Activated naive CD8-positive, alpha-beta T cell treated with anti-CD3 and anti-CD28 coated beads, Interleukin-2, amount 10 ng/mL, durations not matched to agents 7 days and 5 days (primary cell): ENCODE measurements around the gene HEATR9. TPM values are rescaled to one million over a fixed set of nuclear protein-coding genes. Genes with fewer than 3 reads are reported as not detected.

Experiments used
- ATAC-seq: fragments of 150-1000 bp; cut with Tn5 transposase; one replicate; pipeline ENCODE4 v1.10.0; 2021; ENCODE audit warnings: low read depth, moderate library complexity
- POLR2A ChIA-PET: fragments of 350-600 bp; sonication (Branson Sonifier 250); formaldehyde crosslinking; loops from one replicate; lab custom pipeline; 2021; ENCODE audit warnings: antibody characterized with exemption; lab: Charles Lee
- DNase-seq: peaks from one replicate; pipeline ENCODE4 v3.0.0; 2021
- H3K27ac Mint-ChIP-seq: one replicate; pipeline ENCODE4 v1.8.0; 2022; ENCODE audit warnings: mild to moderate bottlenecking, mixed read lengths
- H3K27me3 Mint-ChIP-seq: one replicate; pipeline ENCODE4 v1.8.0; 2022; ENCODE audit warnings: mild to moderate bottlenecking, moderate library complexity, mixed read lengths
- H3K36me3 Mint-ChIP-seq: one replicate; pipeline ENCODE4 v1.8.0; 2021; ENCODE audit warnings: mild to moderate bottlenecking, mixed read lengths
- H3K4me1 Mint-ChIP-seq: one replicate; pipeline ENCODE4 v1.8.0; 2021; ENCODE audit warnings: mixed read lengths
- H3K4me3 Mint-ChIP-seq: one replicate; pipeline ENCODE4 v1.8.0; 2022; ENCODE audit warnings: mild to moderate bottlenecking, moderate library complexity, mixed read lengths
- H3K9me3 Mint-ChIP-seq: one replicate; pipeline ENCODE4 v1.8.0; 2021; ENCODE audit warnings: mixed read lengths
- total RNA-seq, 2 experiments: library from RNA; stranded (reverse); gene quantifications; one replicate each; pipeline ENCODE4 v1.2.3, GENCODE V29; 2021

Gene HEATR9
- total RNA-seq, 2 experiments from 2014 or later, result 6.3 to 6.7 TPM

GRCh38 chr17:35867574-35867973 lies 1.1 kb downstream of the HEATR9 start:
- H3K9me3 Mint-ChIP-seq, result no peaks in the 10 kb centered on the region
- ATAC-seq, result no peak
- H3K27me3 Mint-ChIP-seq, result no peaks in the 10 kb centered on the region
- H3K36me3 Mint-ChIP-seq, result peaks cover 21% of the 10 kb centered on the region
- POLR2A ChIA-PET, result no interaction called here
- no peak overlapping the region for H3K4me3 Mint-ChIP-seq
- no peak overlapping the region for H3K27ac Mint-ChIP-seq
- no peak for DNase-seq
- H3K4me1 Mint-ChIP-seq, result peaks cover 35% of the 10 kb centered on the region

GRCh38 chr17:35866341-35866950 lies 2.2 kb downstream of the HEATR9 start:
- H3K27ac Mint-ChIP-seq, result peak overlapping the region; percentile 64
- no peak for ATAC-seq
- POLR2A ChIA-PET, result interaction anchor here (0.7 to 1.3 kb wide), 4 partner anchors 9 to 34 kb away, joined by 3 to 4 read pairs (median 3); no protein-coding TSS in a partner anchor
- H3K4me3 Mint-ChIP-seq, result no peak overlapping the region
- peaks cover 27% of the 10 kb centered on the region for H3K4me1 Mint-ChIP-seq
- H3K27me3 Mint-ChIP-seq, result no peaks in the 10 kb centered on the region
- peaks cover 19% of the 10 kb centered on the region for H3K36me3 Mint-ChIP-seq
- no peaks in the 10 kb centered on the region for H3K9me3 Mint-ChIP-seq
- DNase-seq, result no peak

GRCh38 chr17:35865412-35866340 lies 3.0 kb downstream of the HEATR9 start:
- POLR2A ChIA-PET, result interaction anchor here (0.9 to 1.3 kb wide), 4 partner anchors 10 to 35 kb away, joined by 3 to 4 read pairs (median 3); no protein-coding TSS in a partner anchor
- H3K27ac Mint-ChIP-seq, result peak overlapping the region; percentile 67
- no peak for DNase-seq

GRCh38 chr17:35864853-35865252 lies 3.8 kb downstream of the HEATR9 start:
- ATAC-seq, result peak; percentile 18
- Mint-ChIP-seq H3K27me3 (no peaks in the 10 kb centered on the region), H3K36me3 (peaks cover 17% of the 10 kb centered on the region), H3K4me3 (no peak overlapping the region), H3K27ac (no peak overlapping the region), H3K9me3 (no peaks in the 10 kb centered on the region), H3K4me1 (peaks cover 19% of the 10 kb centered on the region)
- no peak for DNase-seq
- POLR2A ChIA-PET, result interaction anchor here (0.5 to 1.0 kb wide), 2 partner anchors 29 to 84 kb away, joined by 3 to 4 read pairs; no protein-coding TSS in a partner anchor

More at GRCh38 chr17:35865412-35866340, 3.0 kb downstream of the HEATR9 start:
- H3K27me3 Mint-ChIP-seq, result no peaks in the 10 kb centered on the region
- H3K36me3 Mint-ChIP-seq, result peaks cover 17% of the 10 kb centered on the region
- ATAC-seq, result no peak
- H3K4me3 Mint-ChIP-seq, result peak overlapping the region; percentile 46
- H3K9me3 Mint-ChIP-seq, result no peaks in the 10 kb centered on the region
- H3K4me1 Mint-ChIP-seq, result peaks cover 20% of the 10 kb centered on the region

GRCh38 chr17:35856603-35857002 lies 12.1 kb downstream of the HEATR9 start:
- Mint-ChIP-seq H3K27me3 (no peaks in the 10 kb centered on the region), H3K36me3 (peaks cover 27% of the 10 kb centered on the region), H3K4me3 (no peak overlapping the region), H3K4me1 (peaks cover 10% of the 10 kb centered on the region), H3K27ac (no peak overlapping the region), H3K9me3 (no peaks in the 10 kb centered on the region)
- ATAC-seq (no peak), DNase-seq (no peak)
- POLR2A ChIA-PET, result interaction anchor here (0.6 to 1.2 kb wide), 3 partner anchors 35 to 98 kb away, joined by 3 to 4 read pairs (median 3); no protein-coding TSS in a partner anchor

GRCh38 chr17:35855965-35856364 lies 12.7 kb downstream of the HEATR9 start:
- ATAC-seq (no peak), DNase-seq (no peak)
- POLR2A ChIA-PET, result interaction anchor here (0.6 to 1.2 kb wide), 3 partner anchors 35 to 98 kb away, joined by 3 to 4 read pairs (median 3); no protein-coding TSS in a partner anchor
- Mint-ChIP-seq H3K27ac (peak overlapping the region; percentile 3), H3K9me3 (no peaks in the 10 kb centered on the region), H3K27me3 (no peaks in the 10 kb centered on the region), H3K4me1 (peaks cover 10% of the 10 kb centered on the region), H3K4me3 (no peak overlapping the region), H3K36me3 (peaks cover 32% of the 10 kb centered on the region)

- DNase-seq (no peak), ATAC-seq (peak; percentile 86)
- Mint-ChIP-seq H3K4me3 (peak overlapping the region; percentile 24), H3K36me3 (peaks cover 33% of the 10 kb centered on the region), H3K9me3 (no peaks in the 10 kb centered on the region), H3K4me1 (peaks cover 11% of the 10 kb centered on the region), H3K27me3 (no peaks in the 10 kb centered on the region), H3K27ac (peak overlapping the region; percentile 80)
- POLR2A ChIA-PET, result interaction anchor here (0.6 to 2.4 kb wide), 5 partner anchors 22 to 81 kb away, joined by 3 to 10 read pairs (median 4); partner anchors contain the start of gene RDM1
These were observed 19.0 kb downstream of the HEATR9 start for GRCh38 chr17:35849469-35850348.

GRCh38 chr17:35847633-35848373 lies 20.9 kb downstream of the HEATR9 start:
- H3K9me3 Mint-ChIP-seq, result no peaks in the 10 kb centered on the region
- no peak overlapping the region for H3K4me3 Mint-ChIP-seq
- peaks cover 37% of the 10 kb centered on the region for H3K36me3 Mint-ChIP-seq
- no peak for ATAC-seq
- no peaks in the 10 kb centered on the region for H3K27me3 Mint-ChIP-seq
- peak overlapping the region; percentile 17 for H3K27ac Mint-ChIP-seq
- H3K4me1 Mint-ChIP-seq, result peaks cover 13% of the 10 kb centered on the region
- DNase-seq, result no peak
- POLR2A ChIA-PET, result interaction anchor here (0.6 to 2.4 kb wide), 4 partner anchors 19 to 83 kb away, joined by 3 to 10 read pairs (median 4); partner anchors contain the start of genes CCL5, RDM1 and TAF15

GRCh38 chr17:35847006-35847405 lies 21.7 kb downstream of the HEATR9 start:
- POLR2A ChIA-PET, result interaction anchor here (0.7 kb wide), 1 partner anchor 38 kb away, joined by 3 read pairs; the partner anchor contains the start of gene TAF15
- Mint-ChIP-seq H3K9me3 (no peaks in the 10 kb centered on the region), H3K36me3 (peaks cover 42% of the 10 kb centered on the region), H3K4me1 (peaks cover 14% of the 10 kb centered on the region), H3K4me3 (no peak overlapping the region), H3K27me3 (no peaks in the 10 kb centered on the region), H3K27ac (no peak overlapping the region)
- no peak for DNase-seq
- ATAC-seq, result no peak

- Mint-ChIP-seq H3K9me3 (no peaks in the 10 kb centered on the region), H3K4me3 (no peak overlapping the region), H3K27ac (no peak overlapping the region), H3K27me3 (no peaks in the 10 kb centered on the region), H3K4me1 (peaks cover 16% of the 10 kb centered on the region), H3K36me3 (peaks cover 42% of the 10 kb centered on the region)
- ATAC-seq (no peak), DNase-seq (no peak)
- POLR2A ChIA-PET, result no interaction called here
These were observed 22.5 kb downstream of the HEATR9 start for GRCh38 chr17:35846055-35846809.

GRCh38 chr17:35844547-35844946 lies 24.1 kb downstream of the HEATR9 start:
- H3K9me3 Mint-ChIP-seq, result no peaks in the 10 kb centered on the region
- H3K27ac Mint-ChIP-seq, result no peak overlapping the region
- peaks cover 42% of the 10 kb centered on the region for H3K36me3 Mint-ChIP-seq
- H3K4me1 Mint-ChIP-seq, result peaks cover 10% of the 10 kb centered on the region
- no peak overlapping the region for H3K4me3 Mint-ChIP-seq
- no peak for DNase-seq
- no peak for ATAC-seq
- POLR2A ChIA-PET, result no interaction called here
- no peaks in the 10 kb centered on the region for H3K27me3 Mint-ChIP-seq
